Fibroblast of the aortic adventitia (primary cell): ENCODE results near the gene MYL5. TPM values are rescaled to one million over a fixed set of nuclear protein-coding genes. Genes with fewer than 3 reads are reported as not detected.

Experiments
- DNase-seq: peaks from one replicate; pipeline ENCODE4 v3.0.0-alpha.2; 2010; ENCODE audit warnings: low read depth
- H3K4me3 ChIP-seq: 2 replicates; pipeline ENCODE4 v1.5.1; 2011; ENCODE audit warnings: low read depth, mild to moderate bottlenecking, control low read depth, low read length, moderate library complexity
- total RNA-seq: library from RNA; depleted of rRNA; stranded (reverse); fragments of >200 nt; gene quantifications from 2 replicates; pipeline ENCODE4 v1.2.3, GENCODE V29; 2012; ENCODE audit warnings: low replicate concordance
- TF ChIP-seq, protein P1 (sequence below): IDR thresholded peaks from 2 replicates; pipeline ENCODE4 v1.5.1; 2011; ENCODE audit warnings: mild to moderate bottlenecking, low read length, control low read depth, inconsistent platforms; ENCODE audit not compliant: insufficient read depth

MYL5 gene
- total RNA-seq, 1 donor, result 20.4 TPM

GRCh38 chr4:663438-664428, 10.6 kb upstream of the MYL5 start:
- H3K4me3 ChIP-seq, result peak overlapping the region; percentile 28
- no peak for DNase-seq
- TF ChIP-seq, protein P1, sequence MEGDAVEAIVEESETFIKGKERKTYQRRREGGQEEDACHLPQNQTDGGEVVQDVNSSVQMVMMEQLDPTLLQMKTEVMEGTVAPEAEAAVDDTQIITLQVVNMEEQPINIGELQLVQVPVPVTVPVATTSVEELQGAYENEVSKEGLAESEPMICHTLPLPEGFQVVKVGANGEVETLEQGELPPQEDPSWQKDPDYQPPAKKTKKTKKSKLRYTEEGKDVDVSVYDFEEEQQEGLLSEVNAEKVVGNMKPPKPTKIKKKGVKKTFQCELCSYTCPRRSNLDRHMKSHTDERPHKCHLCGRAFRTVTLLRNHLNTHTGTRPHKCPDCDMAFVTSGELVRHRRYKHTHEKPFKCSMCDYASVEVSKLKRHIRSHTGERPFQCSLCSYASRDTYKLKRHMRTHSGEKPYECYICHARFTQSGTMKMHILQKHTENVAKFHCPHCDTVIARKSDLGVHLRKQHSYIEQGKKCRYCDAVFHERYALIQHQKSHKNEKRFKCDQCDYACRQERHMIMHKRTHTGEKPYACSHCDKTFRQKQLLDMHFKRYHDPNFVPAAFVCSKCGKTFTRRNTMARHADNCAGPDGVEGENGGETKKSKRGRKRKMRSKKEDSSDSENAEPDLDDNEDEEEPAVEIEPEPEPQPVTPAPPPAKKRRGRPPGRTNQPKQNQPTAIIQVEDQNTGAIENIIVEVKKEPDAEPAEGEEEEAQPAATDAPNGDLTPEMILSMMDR, result no peak

DNA sequence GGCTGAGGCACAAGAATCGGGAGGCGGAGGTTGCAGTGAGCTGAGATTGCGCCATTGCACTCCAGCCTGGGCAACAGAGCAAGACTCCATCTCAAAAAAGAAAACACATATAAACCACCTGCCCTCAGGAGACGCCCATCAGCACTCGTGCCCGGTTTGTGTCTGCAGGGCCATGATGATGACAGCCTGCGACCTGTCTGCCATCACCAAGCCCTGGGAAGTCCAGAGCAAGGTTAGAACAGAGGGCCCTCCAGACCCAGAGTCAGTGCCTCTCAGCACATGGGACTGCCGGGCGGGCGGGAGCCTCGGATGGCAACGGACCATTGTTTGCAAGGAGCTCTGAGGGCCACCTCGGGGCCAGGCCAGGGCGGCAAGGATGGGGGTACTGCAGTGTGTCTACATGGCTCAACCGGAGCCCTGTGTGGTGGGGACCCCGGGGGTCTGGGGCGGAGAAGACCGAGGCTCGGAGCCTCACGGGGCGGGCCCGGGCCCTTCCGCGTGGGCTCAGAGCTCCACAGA, 9.6 kb upstream of the MYL5 start:
- TF ChIP-seq, protein P1, result no peak
- H3K4me3 ChIP-seq, result no peak overlapping the region
- no peak for DNase-seq

DNA sequence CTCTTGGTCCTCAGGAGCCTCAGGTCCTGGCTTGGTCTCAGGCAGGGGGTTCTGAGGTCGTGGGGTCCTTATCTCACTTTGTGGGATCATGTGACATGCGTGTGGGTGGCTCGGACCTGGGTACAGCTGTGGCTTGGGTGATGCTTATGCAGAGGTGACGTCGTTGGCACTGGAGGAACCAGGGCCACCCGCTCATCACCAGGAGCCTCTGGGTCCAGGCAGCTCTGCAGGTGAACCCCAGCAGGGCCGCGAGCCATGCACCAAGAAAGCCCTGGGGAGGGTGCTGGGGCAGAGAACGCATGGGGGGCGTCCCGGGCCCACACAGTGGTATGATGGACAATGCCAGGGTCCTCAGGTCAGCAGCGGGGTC, 9.0 kb upstream of the MYL5 start:
- TF ChIP-seq, protein P1, result no peak
- no peak for DNase-seq
- H3K4me3 ChIP-seq, result no peak overlapping the region

DNA sequence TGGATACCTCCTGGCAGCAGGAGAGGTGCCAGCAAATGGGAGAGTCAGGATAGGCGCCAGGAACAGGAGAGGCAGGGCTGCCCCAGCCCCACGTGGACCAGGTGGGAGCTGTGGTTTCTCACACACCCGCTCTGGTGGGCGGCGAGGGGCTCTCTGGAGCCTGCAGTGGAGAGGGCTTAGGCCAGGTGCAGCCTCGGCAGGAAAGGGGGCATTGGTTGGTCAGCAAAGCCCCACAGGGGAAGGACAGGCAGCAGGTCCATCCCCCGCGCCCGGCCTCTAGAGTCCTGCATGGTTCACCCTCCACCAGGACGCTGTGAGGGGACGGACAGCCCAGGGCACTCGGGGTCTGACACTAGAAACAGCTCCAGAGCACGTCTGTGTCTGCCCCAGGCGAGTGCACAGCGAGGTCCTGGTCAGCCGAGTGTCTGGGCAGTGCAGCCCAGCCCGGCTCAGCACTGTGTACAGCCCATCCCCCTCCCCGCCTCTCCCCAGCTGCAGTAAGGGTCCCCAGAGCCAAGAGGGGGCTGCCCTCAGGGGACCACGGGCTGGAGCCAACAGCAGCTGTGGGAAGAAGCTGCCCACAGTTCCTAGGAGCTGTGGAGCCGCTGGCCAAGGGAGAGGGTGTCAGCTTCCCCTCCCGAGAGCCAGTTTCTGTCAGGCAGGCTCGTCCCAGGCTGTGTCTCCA, 8.4 kb upstream of the MYL5 start:
- TF ChIP-seq, protein P1, result no peak
- no peak overlapping the region for H3K4me3 ChIP-seq
- DNase-seq, result no peak

DNA sequence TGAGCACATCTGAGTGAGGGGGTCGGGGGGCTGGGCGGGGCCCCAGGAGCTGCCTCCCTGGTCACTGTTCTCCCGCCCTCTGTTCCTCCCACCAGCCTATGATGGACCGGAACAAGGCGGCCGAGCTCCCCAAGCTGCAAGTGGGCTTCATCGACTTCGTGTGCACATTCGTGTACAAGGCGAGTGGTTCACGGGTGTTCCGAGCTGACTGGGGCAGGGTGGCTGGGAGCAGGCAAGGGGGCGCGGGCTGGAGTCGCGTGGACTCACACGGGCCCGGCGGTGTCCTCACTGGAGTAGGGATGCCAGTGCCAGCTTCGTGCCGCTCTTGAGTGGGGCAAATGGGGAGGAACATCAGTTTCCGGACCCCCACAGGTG, 7.9 kb upstream of the MYL5 start:
- TF ChIP-seq, protein P1, result no peak
- DNase-seq, result no peak
- H3K4me3 ChIP-seq, result no peak overlapping the region

DNA sequence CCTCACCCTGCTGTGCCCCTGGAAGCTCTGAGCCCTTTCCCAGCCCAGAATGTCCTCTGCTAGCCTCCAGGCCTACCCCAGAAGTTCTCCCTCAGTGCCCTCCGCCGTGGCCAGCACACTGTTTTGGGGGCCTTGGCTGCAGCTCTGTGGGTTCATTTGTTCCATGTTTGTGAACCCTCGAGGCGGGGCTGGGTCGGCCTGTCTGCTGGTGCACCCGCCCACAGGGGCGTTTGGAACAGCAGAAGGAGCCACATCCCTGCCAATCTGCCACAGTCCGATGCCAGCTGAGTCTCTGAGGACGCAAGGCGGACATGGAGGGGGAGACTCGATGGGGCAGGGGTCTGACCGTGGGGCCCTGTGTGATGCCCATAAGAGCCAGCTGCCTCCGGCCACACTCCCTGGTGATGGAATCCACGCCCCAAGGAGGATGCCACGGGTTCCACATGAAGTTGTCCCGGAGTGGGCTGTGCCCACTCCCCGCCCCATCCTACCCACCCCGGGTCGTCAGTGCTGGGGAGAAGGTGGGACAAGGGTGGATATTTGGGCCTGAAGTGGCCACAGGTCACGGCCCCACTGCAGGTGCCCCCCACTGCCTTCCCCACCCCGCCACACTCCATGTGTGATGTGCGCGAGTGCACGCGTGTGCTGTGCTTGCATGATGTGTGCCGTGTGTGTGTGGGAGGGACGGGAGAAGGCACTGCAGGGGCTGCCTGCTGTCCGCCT, 7.4 kb upstream of the MYL5 start:
- TF ChIP-seq, protein P1, result no peak
- DNase-seq, result no peak
- no peak overlapping the region for H3K4me3 ChIP-seq
